GM18526 (cell line): ENCODE measurements around the gene HOXA7.

Source experiments
- POLR2A ChIP-seq: IDR thresholded peaks from 3 replicates; pipeline ENCODE4 v1.6.1; 2011; ENCODE audit not compliant: insufficient read length; ENCODE audit errors: extremely low read depth

The HOXA7 gene

GRCh38 chr7:27188386-27189294 is 32.2 kb upstream of the HOXA7 start:
- TF ChIP-seq POLR2A, result no peak

- TF ChIP-seq POLR2A, result no peak
Measured at GRCh38 chr7:27187475-27188385, 31.3 kb upstream of the HOXA7 start.

- no peak for TF ChIP-seq POLR2A
Measured at GRCh38 chr7:27186668-27187474, 30.4 kb upstream of the HOXA7 start.

GRCh38 chr7:27185854-27186667 is 29.6 kb upstream of the HOXA7 start:
- TF ChIP-seq POLR2A, result no peak

- TF ChIP-seq POLR2A, result no peak
Measured at GRCh38 chr7:27185013-27185853, 28.8 kb upstream of the HOXA7 start, which contains the start of gene HOXA11. Gene HOXA11 (minus strand): TSS chr7:27185232. CDS start chr7:27185144, 88 bp downstream.

GRCh38 chr7:27184337-27185012 is 28.0 kb upstream of the HOXA7 start:
- no peak for TF ChIP-seq POLR2A

GRCh38 chr7:27183682-27184336 is 27.3 kb upstream of the HOXA7 start:
- TF ChIP-seq POLR2A, result no peak

- no peak for TF ChIP-seq POLR2A
Measured at GRCh38 chr7:27182861-27183681, 26.6 kb upstream of the HOXA7 start.

- TF ChIP-seq POLR2A, result no peak
Measured at GRCh38 chr7:27182285-27182841, 25.9 kb upstream of the HOXA7 start.

GRCh38 chr7:27181795-27182275 is 25.4 kb upstream of the HOXA7 start:
- TF ChIP-seq POLR2A, result no peak
